Renal cortex interstitium (tissue), 11 donors: ENCODE results near the gene TSHZ2. TPM values are rescaled to one million over a fixed set of nuclear protein-coding genes. Genes with fewer than 3 reads are reported as not detected.

ENCODE experiments used
- DNase-seq, 11 donors: peaks; one replicate each; pipeline ENCODE4 v3.0.0-alpha.2; 2013; ENCODE audit warnings: low read depth in 9 of 11, low spot score in 4 of 11; ENCODE audit errors: extremely low read depth in 1 of 11
- polyA plus RNA-seq, 3 donors: library from polyadenylated mRNA; unstranded; fragments of 120-200 nt; gene quantifications; one replicate each; pipeline ENCODE4 v1.2.1, GENCODE V29; 2013; ENCODE audit not compliant: insufficient read length in 3 of 3

TSHZ2 gene
- polyA plus RNA-seq, 3 donors, result 12.8 to 15.9 (median 13.3) TPM

DNA sequence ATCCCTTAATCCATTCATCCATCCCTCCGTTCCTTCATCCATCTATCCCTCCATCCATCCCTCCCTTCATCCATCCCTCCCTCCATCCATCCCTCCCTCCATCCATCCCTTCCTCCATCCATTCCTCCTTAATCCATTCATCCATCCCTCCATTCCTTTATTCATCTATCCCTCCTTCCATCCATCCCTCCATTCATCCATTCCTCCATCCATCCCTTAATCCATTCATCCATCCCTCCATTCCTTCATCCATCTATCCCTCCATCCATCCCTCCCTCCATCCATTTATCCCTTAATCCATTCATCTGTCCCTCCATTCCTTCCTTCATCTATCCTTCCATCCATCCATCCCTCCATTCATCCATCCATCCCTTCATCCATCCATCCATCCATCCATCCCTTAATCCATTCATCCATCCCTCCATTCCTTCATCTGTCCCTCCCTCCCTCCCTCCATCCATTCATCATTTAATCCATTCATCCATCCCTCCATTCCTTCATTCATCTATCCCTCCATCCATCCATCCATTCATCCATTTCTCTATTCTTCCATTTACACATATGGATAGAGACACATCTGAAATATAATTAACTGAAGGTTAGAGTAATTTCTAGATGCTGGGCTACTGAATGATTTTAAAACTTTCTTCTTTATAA, 100.9 kb downstream of the TSHZ2 start:
- DNase-seq, result no peak

DNA sequence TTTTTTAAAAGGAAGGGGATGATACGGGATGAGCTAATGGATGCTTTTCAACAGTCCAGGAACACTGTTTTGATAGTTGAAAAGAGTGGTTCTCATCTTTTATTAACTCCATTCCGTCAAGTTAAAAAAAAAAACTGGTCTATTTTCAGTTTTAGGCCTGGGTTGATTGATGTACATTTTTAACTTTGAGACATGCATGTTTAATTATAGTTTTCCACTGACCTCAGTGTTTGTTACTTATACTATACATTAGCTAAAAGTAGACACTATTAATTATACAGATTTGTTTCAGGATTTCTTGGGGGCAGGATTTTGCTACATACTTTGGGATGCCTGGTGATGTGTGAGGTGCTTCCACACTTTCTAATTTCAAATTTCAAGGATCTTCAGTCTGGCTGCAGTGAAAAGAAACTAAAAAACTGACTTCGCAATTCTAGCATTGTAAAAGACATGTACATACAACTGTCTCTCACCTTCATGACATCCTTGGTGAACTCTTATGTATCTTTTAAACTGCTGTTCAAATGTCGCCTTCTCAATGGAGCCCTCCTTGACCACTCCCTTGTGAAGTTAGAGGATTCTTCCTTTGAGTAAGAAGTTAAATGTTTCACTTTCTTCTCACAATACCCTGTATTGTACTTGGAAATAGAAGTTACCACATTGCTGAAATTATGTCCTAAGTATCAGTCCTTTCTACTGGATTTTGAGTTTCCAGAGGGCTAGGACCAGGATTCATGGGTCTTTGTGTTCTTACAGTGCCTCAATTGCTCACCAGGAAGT, 101.7 kb downstream of the TSHZ2 start:
- no peak for DNase-seq

DNA sequence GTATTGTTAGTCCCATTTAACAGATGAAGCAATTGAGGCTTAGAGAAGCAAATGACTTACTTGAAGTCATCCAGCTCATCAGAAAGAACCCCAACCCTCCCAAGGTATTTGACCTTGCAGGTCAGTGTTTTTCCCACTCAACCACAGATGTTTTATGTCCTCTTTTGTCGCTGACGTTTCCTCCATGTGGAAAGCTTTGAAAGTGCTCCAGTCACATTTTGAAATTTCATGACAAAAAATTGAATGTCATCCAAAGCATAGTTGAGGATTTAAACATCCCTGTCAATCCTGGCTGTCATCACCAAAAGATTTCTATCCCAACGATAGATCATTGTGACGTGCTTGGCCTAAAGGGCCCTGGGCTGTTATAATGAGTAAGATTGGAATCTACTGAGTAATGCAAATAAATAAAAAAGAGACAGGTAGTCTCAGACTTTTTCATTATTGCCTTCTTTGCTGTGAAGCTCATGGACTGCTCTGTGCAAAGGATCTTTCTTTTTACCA, 102.7 kb downstream of the TSHZ2 start:
- no peak for DNase-seq

DNA sequence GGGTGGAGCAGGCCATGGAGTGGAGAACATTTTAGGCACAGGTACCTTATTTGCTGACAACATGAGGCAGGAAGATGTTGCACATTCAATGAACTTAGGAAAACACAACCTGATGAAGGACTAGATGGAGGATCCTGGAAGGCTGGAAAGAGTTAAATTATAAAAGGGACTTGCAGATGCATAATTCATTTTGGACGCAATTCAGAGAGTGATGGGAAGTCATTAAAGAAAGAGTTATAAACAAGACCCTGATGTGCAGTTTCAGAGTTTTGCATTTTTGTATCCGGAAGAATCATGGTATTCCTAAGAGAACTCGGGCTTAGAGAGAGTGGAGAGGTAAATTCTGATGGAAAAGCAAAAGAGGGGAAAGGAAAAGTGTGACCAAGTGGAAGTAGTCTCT, 104.5 kb downstream of the TSHZ2 start:
- no peak for DNase-seq

DNA sequence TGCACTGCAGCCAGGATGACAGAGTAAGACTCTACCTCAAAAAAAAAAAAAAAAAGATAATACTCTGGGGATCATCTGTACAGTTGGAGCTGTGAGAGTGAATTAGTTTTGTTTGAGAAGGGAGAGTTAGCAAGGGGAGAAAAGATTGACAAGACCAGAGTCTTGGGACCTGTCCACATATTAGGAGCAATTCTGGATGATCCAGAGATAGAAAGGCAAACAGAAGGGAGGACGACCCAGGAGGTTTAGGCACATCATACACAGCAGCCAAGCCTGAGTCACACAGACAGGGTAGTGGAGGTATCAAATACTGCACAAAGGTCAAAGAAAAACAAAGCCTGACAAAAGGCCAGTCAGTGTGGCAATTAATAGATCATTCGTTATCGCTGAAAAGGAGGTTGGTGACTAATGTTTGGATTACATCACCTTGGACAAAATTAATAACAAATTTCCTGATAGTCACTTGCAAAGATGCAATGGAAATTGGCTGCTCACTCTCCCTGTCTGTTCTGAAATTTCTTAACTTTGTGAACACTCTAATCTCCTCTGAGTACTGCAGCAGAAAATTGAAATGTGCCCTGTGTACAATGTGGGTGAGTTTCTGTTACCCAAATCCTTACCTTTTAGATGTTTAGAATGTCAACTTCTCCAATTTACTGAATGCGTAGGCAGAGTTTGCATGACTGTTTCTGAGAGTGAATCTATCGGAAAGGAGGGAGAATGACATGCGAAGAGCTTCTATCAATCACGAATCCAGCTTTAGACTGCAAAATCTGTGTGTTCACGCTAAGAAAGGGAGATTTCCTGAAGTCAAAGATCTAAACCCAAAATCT, 105.4 kb downstream of the TSHZ2 start:
- DNase-seq, result no peak

DNA sequence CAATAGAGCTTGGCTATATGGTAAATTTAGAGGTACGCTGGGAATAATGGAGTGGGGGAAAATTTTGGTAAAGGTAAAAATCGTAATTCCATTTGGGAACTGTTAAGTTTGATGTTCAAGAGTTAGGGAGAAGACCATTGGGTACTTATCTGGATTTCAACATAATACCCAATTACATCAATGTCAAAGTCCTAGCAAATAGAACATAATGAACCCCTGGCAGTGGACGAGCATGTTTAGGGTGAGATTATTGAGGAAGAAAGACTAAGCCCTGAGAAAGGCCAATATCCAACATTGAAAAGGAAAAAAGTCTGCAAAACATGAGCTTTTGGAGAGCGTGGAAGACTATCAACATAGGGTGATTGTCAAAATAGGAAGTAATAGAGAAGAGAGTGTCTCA, 106.6 kb downstream of the TSHZ2 start:
- no peak for DNase-seq

DNA sequence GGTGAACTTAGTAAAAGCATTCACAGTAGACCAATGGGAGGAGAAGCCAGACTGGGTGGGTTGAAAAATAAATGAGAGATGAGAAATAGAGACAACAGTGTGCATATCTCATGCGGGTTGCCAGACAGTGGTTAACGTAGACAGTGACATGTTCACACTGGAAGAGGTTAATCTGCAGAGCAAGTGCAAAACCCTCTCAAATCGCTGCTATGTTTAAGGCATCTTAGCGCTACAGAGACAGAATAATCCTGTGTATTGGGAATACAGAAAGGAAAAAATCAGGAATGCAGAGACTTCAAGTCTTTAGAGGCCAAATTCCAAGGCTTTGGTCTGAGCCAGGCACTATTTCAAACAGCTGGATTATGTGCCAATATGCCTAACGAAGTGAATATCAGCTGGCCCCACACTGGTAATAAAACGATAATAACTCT, 107.1 kb downstream of the TSHZ2 start:
- DNase-seq, result no peak

DNA sequence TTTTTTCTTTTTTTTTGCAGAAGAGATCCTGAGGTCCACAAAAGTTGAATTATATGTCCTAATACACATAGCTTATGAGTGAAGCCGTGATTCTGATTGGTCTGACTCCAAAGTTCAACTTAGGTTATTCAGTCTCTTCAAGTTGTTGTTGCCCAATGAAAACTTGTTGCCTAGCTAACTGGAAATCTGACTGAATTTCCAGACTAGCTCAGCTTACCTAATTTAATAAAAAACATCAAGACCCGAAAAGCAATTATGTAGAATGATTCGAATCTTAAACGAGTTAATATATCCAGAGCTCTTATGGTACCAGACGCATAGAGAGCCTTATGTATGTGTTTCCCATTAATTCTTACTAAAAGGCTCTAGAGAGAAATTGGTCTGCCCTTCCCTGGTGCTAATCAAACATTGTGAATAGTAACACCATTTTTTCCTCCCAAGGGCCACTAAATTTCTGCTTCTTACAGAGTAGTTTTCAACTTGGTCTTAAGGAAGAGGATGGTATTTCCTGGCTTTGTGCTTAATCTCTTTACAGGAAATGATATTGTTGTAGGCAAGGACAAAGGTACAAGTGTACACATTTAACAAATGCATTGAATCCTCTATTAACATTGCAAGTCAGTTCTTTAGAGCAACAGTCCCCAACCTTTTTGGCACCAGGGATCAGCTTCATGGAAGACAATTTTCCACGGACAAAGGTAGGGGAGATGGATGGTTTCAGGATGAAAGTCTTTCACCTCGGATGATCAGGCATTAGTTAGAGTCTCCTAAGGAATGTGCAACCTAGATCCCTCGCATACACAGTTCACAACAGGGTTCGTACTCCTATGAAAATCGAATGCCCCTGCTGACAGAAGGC, 107.9 kb downstream of the TSHZ2 start:
- no peak for DNase-seq

DNA sequence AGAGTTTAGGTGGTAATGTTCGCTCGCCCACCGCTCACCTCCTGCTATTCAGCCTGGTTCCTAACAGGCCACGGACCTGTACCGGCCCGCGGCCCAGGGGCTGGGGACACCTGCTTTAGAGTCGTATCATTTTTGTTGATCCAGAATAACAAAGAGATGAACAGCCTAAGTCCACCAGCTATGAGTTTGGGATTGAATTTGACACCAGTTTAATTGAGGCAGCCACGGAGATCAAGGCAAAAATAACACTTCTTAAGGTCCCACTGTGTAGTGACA, 108.5 kb downstream of the TSHZ2 start:
- no peak for DNase-seq

DNA sequence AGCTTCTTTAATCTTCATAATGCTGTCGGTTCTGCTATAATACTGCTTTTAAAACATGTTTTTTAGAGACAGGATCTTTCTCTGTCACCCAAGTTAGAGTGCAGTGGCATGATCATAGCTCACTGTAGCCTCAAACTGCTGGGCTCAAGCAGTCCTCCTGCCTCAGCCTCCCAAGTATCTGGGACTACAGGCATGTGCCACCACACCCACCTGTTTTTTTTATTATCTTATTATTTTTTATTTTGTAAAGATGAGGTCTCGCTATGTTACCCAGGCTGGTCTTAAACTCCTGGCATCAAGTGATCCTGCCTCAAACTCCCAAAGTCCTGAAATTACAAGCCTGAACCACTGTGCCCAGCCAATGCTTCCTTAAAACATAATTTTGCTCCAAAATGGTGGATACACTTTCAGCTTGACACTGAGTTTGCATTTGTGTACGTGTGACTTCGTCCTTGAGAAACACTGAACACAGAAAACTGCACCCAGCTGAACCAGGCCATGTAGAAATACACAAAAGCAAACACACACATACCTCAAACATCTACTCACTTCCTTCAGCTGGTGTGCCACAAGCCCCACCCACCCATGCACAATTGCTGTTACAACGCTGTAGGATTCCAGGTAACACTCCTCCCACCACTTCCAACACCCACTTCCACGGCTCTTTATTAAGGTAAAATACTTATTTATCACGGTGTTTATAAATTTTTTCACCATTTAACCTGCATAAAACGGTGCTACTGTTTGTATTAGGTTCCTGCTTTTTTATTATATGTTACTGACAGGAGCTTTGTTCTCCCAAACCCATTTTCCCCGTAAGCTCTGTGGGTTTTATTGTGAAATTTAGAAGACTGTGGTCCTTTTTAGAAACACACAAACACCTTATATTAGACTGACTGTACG, 109.1 kb downstream of the TSHZ2 start:
- DNase-seq, result no peak

DNA sequence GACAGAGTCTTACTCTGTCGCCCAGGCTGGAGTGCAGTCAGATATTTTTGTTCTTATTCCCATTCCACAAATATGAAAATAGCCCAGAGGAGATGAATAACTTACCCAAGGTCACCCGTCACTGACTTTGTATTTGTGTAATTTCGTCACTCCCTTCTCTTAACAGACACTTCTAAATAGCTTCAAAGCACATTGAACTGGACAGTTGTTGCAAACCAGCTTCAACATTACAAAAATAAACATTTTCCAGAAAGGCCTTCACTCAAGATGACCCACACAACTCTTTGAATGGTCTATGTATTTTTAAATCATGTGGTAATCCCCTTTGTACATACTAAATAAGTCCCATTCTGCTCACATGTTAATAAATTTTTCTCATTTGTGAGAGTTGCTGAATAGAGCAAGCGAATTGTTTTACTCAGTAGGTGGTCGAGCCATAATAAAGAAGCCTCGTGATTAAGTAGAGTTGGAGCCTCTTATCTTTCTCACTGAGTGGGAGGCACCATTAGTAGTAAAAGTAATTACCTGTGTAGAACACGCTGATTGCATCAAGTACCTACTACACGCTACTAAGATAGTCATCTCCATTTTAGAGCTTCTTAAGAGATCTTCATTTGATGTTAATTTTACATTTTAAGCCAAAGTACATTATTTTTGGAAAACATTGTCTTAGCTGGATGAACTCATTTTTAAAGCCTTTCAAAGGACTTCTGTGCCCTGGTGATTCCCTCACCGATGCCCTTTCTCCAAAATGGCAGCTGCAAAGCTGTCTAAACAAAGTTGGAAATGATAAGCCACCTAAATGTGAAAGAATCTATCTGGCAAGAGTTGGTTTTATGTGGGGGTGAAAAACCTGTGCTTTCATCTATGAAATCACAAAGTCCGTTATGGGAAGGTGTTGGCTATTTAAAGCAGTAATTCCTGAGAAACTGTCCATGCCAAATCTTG, 110.0 kb downstream of the TSHZ2 start:
- DNase-seq, result no peak

DNA sequence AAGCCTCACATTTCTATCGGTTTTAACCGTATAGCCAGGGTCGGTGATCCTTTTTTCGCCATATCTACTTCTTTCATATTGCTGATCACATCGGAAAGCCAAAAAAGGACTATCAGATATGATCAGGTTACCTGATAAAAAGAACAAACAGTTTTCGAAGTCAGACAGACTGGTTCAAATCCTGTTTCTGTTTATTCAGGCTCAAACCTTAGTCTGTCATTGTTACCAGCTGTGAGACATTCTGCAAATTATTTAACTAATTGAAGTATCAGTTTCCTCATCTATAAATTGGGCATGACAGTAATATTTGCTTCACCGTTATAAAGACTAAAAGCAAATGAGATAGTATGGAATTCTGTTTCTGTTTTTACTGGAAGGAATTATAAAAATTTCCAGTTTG, 111.3 kb downstream of the TSHZ2 start:
- DNase-seq, result no peak

DNA sequence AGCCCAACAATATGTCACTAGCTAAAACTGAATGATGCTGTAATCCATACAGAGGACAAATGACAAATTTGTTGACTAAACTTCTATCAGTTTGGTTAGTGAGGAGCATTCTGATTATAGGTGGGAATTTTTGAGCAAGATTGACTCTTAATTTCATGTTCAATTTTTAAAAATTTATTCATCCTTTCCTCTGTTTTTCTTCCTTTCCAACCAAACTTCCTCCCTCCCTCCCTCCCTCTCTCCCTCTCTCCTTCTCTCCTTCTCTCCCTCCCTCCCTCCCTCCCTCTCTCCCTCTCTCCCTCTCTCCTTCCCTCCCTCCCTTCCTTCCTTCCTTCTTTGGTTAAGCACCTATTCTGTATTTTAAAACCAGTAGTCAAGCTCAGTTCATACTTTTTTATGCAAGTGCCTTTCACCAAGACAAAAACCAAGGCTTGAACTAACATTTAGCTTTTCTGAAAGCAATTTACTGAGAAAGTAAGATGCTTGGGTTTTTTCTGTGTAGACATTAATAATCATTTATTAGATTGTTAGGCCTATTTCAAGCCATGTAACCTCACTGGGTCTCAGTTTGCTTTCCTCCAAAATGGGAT, 112.3 kb downstream of the TSHZ2 start:
- no peak for DNase-seq

DNA sequence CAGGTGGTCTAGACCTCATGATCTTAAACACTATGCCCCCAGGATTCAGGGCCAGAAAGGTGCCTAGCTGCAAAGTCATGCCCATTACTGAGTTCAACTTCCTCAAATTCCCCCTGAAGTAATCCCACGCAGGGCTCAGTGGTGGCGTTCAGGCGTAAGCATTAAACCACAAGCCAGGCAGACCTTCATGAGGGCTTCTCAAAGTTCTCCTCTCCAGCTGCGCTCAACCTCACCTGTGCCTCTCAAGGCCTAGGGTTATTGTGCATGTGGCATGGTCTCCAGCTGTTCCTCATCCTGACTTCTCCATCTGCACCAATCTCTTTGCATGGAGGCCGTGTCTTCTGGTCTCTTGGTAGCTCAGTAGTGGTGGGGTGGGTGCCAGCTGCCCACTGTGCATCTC, 113.6 kb downstream of the TSHZ2 start:
- no peak for DNase-seq

DNA sequence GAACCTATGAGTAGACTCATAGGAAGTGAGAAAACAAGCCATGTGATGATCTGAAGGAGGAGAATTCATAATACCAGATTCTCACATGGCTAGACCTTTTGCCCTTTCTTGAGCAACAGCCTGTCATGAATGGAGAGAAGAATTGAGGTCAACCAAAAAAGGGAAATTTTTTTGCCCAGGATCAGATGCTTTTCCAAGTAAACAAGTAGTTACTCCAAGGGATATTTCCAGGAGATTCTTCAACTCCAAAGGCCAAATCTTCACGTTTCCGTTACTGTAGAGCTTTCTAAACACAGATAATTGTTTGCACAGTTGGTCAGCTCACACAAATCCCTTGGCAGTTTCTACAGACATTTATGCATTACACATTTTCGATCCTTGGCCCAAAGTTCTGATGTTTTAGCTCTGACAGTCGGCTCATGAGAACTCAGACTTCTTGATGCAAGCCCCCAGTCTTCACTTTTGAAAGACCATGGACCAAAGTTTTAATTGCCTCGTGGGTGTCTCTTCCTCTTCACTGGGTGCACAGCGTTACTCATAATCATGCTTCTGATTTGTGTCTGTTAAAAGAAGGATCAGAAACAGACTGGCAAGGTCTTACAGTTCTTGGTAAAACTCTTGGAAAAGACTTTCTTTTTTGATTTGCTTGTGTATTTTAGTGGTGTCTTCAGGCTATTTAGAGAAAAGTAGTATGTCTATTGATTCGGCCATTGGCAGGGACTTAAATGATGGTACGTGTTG, 115.0 kb downstream of the TSHZ2 start:
- DNase-seq, result no peak

DNA sequence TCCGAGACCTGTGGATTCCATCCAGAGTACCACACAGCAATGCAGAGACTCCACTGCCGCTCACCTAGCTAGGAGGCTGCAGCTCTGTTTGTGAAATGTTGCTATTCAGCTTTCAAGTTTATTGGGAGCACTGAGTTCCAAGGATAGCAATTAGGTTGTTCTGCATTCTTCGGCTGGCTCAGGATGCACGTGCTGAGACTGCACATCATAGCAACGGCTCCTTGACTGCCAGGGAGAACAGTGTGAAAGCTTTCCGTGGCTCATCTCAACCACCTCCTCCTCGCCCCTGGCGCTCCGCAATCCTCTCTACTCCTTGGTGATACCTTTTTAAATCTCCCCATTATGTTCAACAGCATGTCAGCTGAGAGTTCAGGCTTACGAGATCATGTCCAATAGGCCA, 116.6 kb downstream of the TSHZ2 start:
- no peak for DNase-seq
